Endothelial cell of umbilical vein (primary cell): ENCODE data around the gene C2CD3. TPM values are rescaled to one million over a fixed set of nuclear protein-coding genes. Genes with fewer than 3 reads are reported as not detected.
"Not testable (repeated sequence)": the region's sequence is repeated elsewhere in the genome, so short reads cannot be mapped to it uniquely, and the experiment has no call there.

Source experiments
- BruUV-seq: library from RNA; stranded (reverse); fragments of 400-500 nt; replicated peaks from 2 replicates; lab custom pipeline; 2021; lab: Mats Ljungman, UMichigan
- CTCF ChIA-PET: fragments of 300-600, 350-600 bp; sonication (Branson Sonifier 250); formaldehyde crosslinking; loops from one replicate; lab custom pipeline; 2021; ENCODE audit warnings: antibody characterized with exemption, inconsistent platforms; lab: Charles Lee
- POLR2A ChIA-PET: fragments of 300-600, 350-600 bp; sonication (Branson Sonifier 250); formaldehyde crosslinking; loops from one replicate; lab custom pipeline; 2021; ENCODE audit warnings: antibody characterized with exemption, inconsistent platforms; lab: Charles Lee
- DNase-seq: peaks from one replicate; pipeline ENCODE4 v3.0.0-alpha.2; 2011; ENCODE audit warnings: low read depth, low spot score
- FAIRE-seq: peaks from 2 replicates; lab custom pipeline; 2011; peaks lifted over from hg19 to GRCh38; lab: Jason Lieb, UNC
- H2AFZ ChIP-seq: 2 replicates; pipeline ENCODE4 v1.6.0; 2012; ENCODE audit warnings: low read depth, low read length, control low read depth, inconsistent platforms
- H3K27ac ChIP-seq: 2 replicates; pipeline ENCODE4 v1.5.1; 2011; ENCODE audit warnings: low read depth, mild to moderate bottlenecking, control low read depth, low read length, moderate library complexity; ENCODE audit not compliant: insufficient read depth
- H3K27me3 ChIP-seq, 2 experiments: 2 replicates each; pipeline versions ENCODE4 v1.6.0 to v1.6.1; 2011; ENCODE audit warnings: low read length in 2 of 2, mixed read lengths in 1 of 2; ENCODE audit not compliant: control insufficient read depth in 2 of 2, insufficient read depth in 2 of 2
- H3K36me3 ChIP-seq, 2 experiments: 2 replicates in 1 of 2; 3 replicates in 1 of 2; pipeline ENCODE4 v1.5.1; 2011; ENCODE audit warnings: low read length in 2 of 2, mild to moderate bottlenecking in 1 of 2, moderate library complexity in 1 of 2; ENCODE audit not compliant: control insufficient read depth in 2 of 2, insufficient read depth in 2 of 2; ENCODE audit errors: extremely low read depth in 1 of 2
- H3K4me1 ChIP-seq: 3 replicates; pipeline ENCODE4 v1.5.1; 2011; ENCODE audit warnings: mild to moderate bottlenecking, low read length; ENCODE audit not compliant: control insufficient read depth, insufficient read depth; ENCODE audit errors: extremely low read depth
- H3K4me2 ChIP-seq: 2 replicates; pipeline ENCODE4 v1.6.1; 2011; ENCODE audit warnings: low read length, control low read depth, mixed read lengths; ENCODE audit not compliant: insufficient read depth
- H3K4me3 ChIP-seq, 3 experiments: fragments of 200-600 bp in 1 of 3; sonication (generic), shearing (Covaris generic) in 1 of 3; replicated peaks in 1 of 3; 2 replicates each; pipeline ENCODE4 v1.5.1; 2011 to 2016; ENCODE audit warnings: control low read depth in 3 of 3, low read length in 3 of 3, mild to moderate bottlenecking in 2 of 3, inconsistent platforms in 1 of 3, low read depth in 1 of 3, moderate library complexity in 1 of 3; ENCODE audit not compliant: insufficient read depth in 1 of 3
- H3K79me2 ChIP-seq: 2 replicates; pipeline ENCODE4 v1.6.0; 2012; ENCODE audit warnings: low read length, inconsistent platforms; ENCODE audit not compliant: control insufficient read depth, insufficient read depth
- H3K9ac ChIP-seq: replicated peaks from 2 replicates; pipeline ENCODE3; 2011; ENCODE audit warnings: low read length, control low read depth; ENCODE audit not compliant: insufficient read depth; ENCODE audit errors: extremely low read depth
- H3K9me1 ChIP-seq: replicated peaks from 3 replicates; pipeline ENCODE4 v1.6.0; 2011; ENCODE audit warnings: mild to moderate bottlenecking, low read length; ENCODE audit not compliant: control insufficient read depth, insufficient read depth; ENCODE audit errors: extremely low read depth
- H3K9me3 ChIP-seq: replicated peaks from 2 replicates; pipeline ENCODE4 v1.5.1; 2012; ENCODE audit warnings: low read length, inconsistent platforms; ENCODE audit not compliant: control insufficient read depth, insufficient read depth
- H4K20me1 ChIP-seq: replicated peaks from 2 replicates; pipeline ENCODE3; 2011; ENCODE audit warnings: mild to moderate bottlenecking, low read length; ENCODE audit not compliant: control insufficient read depth, insufficient read depth; ENCODE audit errors: extremely low read depth
- CTCF ChIP-seq, 2 donors: IDR thresholded peaks; 1 replicate in 1 of 2; 2 replicates in 1 of 2; pipeline ENCODE4 v1.5.1; 2011; ENCODE audit warnings: low read length in 2 of 2, mild to moderate bottlenecking in 2 of 2, moderate library complexity in 2 of 2, control low read depth in 1 of 2, inconsistent platforms in 1 of 2, low read depth in 1 of 2; ENCODE audit not compliant: insufficient read depth in 1 of 2; ENCODE audit errors: extremely low read depth in 1 of 2
- EZH2 ChIP-seq: IDR thresholded peaks from 2 replicates; pipeline ENCODE4 v1.6.1; 2012; ENCODE audit warnings: borderline replicate concordance, low read depth, mild to moderate bottlenecking, moderate library complexity, low read length, inconsistent platforms; ENCODE audit not compliant: severe bottlenecking
- FOS ChIP-seq: IDR thresholded peaks from 2 replicates; pipeline ENCODE4 v1.6.1; 2011; ENCODE audit warnings: mild to moderate bottlenecking, low read length, moderate library complexity, borderline replicate concordance; ENCODE audit not compliant: insufficient read depth
- GATA2 ChIP-seq: IDR thresholded peaks from 2 replicates; pipeline ENCODE4 v1.7.0; 2011; ENCODE audit warnings: low read depth, mild to moderate bottlenecking, moderate library complexity, mixed read lengths, low read length; ENCODE audit not compliant: insufficient read length, insufficient read depth
- JUN ChIP-seq: IDR thresholded peaks from 2 replicates; pipeline ENCODE4 v1.6.1; 2011; ENCODE audit warnings: borderline replicate concordance, low read depth; ENCODE audit not compliant: insufficient read length, insufficient read depth
- MYC ChIP-seq: IDR thresholded peaks from one replicate; pipeline ENCODE4 v1.6.1; 2011; ENCODE audit warnings: mild to moderate bottlenecking, low read depth, low read length
- POLR2A ChIP-seq: IDR thresholded peaks from 2 replicates; pipeline ENCODE4 v1.6.1; 2012; ENCODE audit warnings: low read depth, mild to moderate bottlenecking, control low read depth, low read length
- POLR2AphosphoS5 ChIP-seq: IDR thresholded peaks from 2 replicates; pipeline ENCODE4 v1.6.1; 2012; ENCODE audit warnings: low read depth, mild to moderate bottlenecking, control low read depth, low read length, moderate library complexity; ENCODE audit not compliant: insufficient read depth
- dilution Hi-C: fragments of 300-500 bp; cut with MboI; formaldehyde crosslinking; loops from one replicate; pipeline ENCODE4 v1.15.0; 2019; ENCODE audit warnings: low sequenced_read_pairs; ENCODE audit not compliant: extremely low pct_ligation_motif_present
- intact Hi-C: fragments of 100-400 bp; cut with micrococcal nuclease; formaldehyde crosslinking; loops from one replicate; pipeline ENCODE4 v1.10.0; 2022
- polyA plus RNA-seq, 4 experiments: library from polyadenylated mRNA; depleted of rRNA in 3 of 4; stranded (reverse) in 3 of 4; unstranded in 1 of 4; fragments of >200 nt; gene quantifications; 2 replicates each; pipeline versions ENCODE4 v1.2.1 to v1.2.3, GENCODE V29; 2011 to 2012; ENCODE audit warnings: missing spikeins in 1 of 4
- total RNA-seq: library from RNA; stranded (reverse); gene quantifications from 2 replicates; pipeline ENCODE4 v1.2.3, GENCODE V29; 2021
- TF ChIP-seq, protein P1 (sequence below): IDR thresholded peaks from 2 replicates; pipeline ENCODE4 v1.6.1; 2011; ENCODE audit not compliant: insufficient read depth, insufficient read length

Gene C2CD3
- total and polyA plus RNA-seq, 2 donors (not counting 3 experiments of a cell fraction or from before 2014, with no cell fraction given) = 12.9 to 36.6 TPM

DNA sequence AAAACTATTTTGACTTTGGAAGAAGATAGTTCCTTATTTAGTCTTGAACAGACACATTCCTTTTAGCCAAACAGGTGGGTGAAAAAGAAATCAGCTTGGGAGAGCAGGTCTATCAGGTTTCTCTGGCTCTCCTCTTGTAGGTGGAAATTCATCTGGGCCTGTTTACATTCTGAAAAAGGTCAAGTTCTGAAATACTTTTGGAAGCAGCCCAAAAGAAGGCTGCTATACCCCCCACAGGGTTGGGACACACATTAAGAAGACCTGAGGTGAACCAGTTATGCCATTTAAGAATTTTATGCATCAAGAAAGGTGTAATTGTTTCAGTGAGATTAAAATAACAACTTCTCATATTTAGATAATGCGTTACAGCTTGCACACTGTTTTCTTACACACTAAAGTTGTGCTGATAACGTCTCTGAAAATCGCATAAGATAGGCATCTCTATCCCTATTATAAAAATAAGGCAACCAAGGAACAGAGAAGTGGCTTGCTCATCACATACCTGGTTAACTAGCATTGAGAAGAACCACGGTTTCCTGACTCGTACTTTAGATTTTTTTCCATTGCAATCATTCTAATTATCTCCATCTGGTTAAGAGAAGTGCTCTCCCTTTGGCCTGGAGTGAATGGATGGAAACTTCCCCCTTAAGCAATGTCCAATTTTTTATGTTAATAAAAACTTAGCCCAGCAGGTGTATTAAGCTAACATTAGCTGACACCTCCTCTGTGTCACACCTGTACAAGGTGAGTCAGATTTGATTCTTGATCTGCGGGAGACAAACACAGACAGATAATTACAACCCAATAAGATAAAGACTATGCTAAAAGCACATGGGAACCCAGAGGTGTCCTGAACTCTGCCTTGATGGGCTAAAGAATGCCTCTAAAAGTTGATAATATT lies 101.4 kb downstream of the C2CD3 start:
- CTCF ChIA-PET = interaction anchor here (1.0 to 1.4 kb wide), 5 partner anchors 11 to 38 kb away, joined by 3 to 5 read pairs (median 3); no protein-coding TSS in a partner anchor
- FAIRE-seq = no peak

GRCh38 chr11:74066663-74067062 lies 104.1 kb downstream of the C2CD3 start:
- BruUV-seq, H3K4me2 ChIP-seq, DNase-seq, FAIRE-seq, H3K4me3 ChIP-seq, H3K9me1 ChIP-seq, H3K9me3 ChIP-seq, intact Hi-C loops, H3K27me3 ChIP-seq, H3K4me1 ChIP-seq, H2AFZ ChIP-seq, CTCF ChIA-PET, H3K36me3 ChIP-seq, H3K79me2 ChIP-seq, H3K27ac ChIP-seq, H4K20me1 ChIP-seq, dilution Hi-C loops, POLR2A ChIA-PET, H3K9ac ChIP-seq: not testable (repeated sequence)

More for the DNA sequence above, 101.4 kb downstream of the C2CD3 start:
- H3K9me1 ChIP-seq = no peaks in the 10 kb centered on the region
- no peak for TF ChIP-seq MYC
- no peak for TF ChIP-seq FOS
- no peak for TF ChIP-seq EZH2
- TF ChIP-seq, protein P1, sequence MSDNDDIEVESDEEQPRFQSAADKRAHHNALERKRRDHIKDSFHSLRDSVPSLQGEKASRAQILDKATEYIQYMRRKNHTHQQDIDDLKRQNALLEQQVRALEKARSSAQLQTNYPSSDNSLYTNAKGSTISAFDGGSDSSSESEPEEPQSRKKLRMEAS = no peak
- no peak for TF ChIP-seq POLR2AphosphoS5
- no peak for TF ChIP-seq JUN
- TF ChIP-seq CTCF (IDR thresholded peaks at IDR 0.05; ENCODE audit: extremely low read depth in 1 of 2, insufficient read depth in 1 of 2, low read depth in 1 of 2, low read length in 2 of 2) = no peak
- TF ChIP-seq POLR2A = no peak
- no peak for TF ChIP-seq GATA2
- no peak for DNase-seq
- H3K27me3 ChIP-seq = no peaks in the 10 kb centered on the region
- no peak overlapping the region for H3K9ac ChIP-seq
- BruUV-seq = no TSS peak
- no peak overlapping the region for H3K4me3 ChIP-seq
- H3K4me2 ChIP-seq = no peak overlapping the region
- no peak overlapping the region for H3K27ac ChIP-seq
- H3K79me2 ChIP-seq = no peaks in the 10 kb centered on the region
- POLR2A ChIA-PET = no interaction called here
- dilution Hi-C loops (no loop called here), intact Hi-C loops (no loop called here)
- no peaks in the 10 kb centered on the region for H3K9me3 ChIP-seq
- H3K36me3 ChIP-seq = peaks cover 3 to 7% of the 10 kb centered on the region in 2 experiments
- no peaks in the 10 kb centered on the region for H3K4me1 ChIP-seq
- H2AFZ ChIP-seq = no peak overlapping the region
- no peaks in the 10 kb centered on the region for H4K20me1 ChIP-seq
